ENCODE measurements around the gene OST4.

OST4 gene

DNA sequence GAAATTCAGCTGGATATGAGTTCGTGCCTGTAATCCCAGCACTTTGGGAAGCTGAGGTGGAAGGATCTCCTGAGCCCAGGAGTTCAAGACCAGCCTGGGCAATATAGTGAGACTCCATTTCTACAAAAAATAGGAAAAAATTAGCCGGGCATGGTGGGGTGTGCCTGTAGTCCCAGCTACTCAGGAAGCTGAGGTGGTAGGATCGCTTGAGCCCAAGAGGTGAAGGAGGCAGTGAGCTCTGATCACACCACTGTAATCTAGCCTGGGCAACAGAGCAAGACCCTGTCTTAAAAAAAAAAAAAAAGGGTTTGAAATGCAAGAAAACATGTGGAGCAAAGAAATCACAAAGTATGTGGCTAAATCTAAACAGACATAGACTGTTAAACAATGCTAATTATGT, 37.6 kb upstream of the OST4 start:
- no peak for ATAC-seq (ENCODE audit: low read depth)
- H3K36me3 ChIP-seq (ENCODE audit: low read depth), result no peaks in the 10 kb centered on the region

DNA sequence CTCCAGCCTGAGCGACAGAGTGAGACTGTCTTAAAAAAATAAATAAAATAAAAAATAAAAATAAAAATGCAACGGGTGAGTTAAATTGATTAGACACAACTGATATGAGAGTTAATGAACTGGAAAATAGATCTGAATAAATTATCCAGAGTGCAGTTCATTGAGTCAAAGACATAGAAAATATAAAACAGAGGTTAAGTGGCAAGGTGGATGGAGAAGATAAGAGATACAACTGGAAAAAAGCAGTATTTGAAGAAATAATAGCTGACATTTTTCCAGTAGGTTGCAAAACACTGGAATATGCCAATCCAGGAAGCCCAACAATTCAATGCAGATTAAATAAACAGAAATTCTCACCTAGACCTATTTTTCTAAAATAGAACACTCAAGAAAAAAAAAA, 36.8 kb upstream of the OST4 start:
- DNase-seq (ENCODE audit: low spot score), result no peak
- no peaks in the 10 kb centered on the region for H3K27me3 ChIP-seq (ENCODE audit: insufficient read depth, poor library complexity, severe bottlenecking)

More for the DNA sequence above, 37.6 kb upstream of the OST4 start:
- Histone ChIP-seq H3K4me3 (ENCODE audit: severe bottlenecking) (no peak overlapping the region), H3K9me3 (ENCODE audit: severe bottlenecking) (no peaks in the 10 kb centered on the region), H3K4me1 (ENCODE audit: insufficient read depth, poor library complexity, severe bottlenecking) (no peaks in the 10 kb centered on the region), H3K27ac (ENCODE audit: poor library complexity, severe bottlenecking) (no peak overlapping the region), H3K27me3 (ENCODE audit: insufficient read depth, poor library complexity, severe bottlenecking) (no peaks in the 10 kb centered on the region)
- no peak for DNase-seq (ENCODE audit: low spot score)
- TF ChIP-seq, protein P1, sequence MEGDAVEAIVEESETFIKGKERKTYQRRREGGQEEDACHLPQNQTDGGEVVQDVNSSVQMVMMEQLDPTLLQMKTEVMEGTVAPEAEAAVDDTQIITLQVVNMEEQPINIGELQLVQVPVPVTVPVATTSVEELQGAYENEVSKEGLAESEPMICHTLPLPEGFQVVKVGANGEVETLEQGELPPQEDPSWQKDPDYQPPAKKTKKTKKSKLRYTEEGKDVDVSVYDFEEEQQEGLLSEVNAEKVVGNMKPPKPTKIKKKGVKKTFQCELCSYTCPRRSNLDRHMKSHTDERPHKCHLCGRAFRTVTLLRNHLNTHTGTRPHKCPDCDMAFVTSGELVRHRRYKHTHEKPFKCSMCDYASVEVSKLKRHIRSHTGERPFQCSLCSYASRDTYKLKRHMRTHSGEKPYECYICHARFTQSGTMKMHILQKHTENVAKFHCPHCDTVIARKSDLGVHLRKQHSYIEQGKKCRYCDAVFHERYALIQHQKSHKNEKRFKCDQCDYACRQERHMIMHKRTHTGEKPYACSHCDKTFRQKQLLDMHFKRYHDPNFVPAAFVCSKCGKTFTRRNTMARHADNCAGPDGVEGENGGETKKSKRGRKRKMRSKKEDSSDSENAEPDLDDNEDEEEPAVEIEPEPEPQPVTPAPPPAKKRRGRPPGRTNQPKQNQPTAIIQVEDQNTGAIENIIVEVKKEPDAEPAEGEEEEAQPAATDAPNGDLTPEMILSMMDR (IDR thresholded peaks at IDR 0.05; ENCODE audit: poor library complexity, severe bottlenecking), result no peak

DNA sequence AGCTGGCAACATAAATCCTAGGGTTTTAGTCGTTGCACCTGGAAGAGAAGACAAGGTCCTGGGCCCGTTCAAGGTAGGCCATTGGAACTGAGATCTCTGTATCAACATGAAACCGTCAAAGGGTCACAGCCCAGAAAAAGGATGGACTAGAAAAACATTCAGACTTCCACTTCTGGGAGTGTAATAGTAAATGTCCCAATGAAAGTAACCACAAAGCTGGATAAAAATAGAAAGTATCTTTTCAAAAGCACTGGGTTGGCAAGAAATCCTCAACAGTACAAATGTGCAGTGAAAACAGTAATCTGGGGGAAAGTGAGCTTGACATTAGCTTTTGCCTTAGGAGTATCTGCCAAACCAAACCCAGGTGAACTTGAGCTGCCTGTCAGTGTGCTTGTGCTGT, 34.5 kb upstream of the OST4 start:
- Histone ChIP-seq H3K27ac (ENCODE audit: poor library complexity, severe bottlenecking) (no peak overlapping the region), H3K27me3 (ENCODE audit: insufficient read depth, poor library complexity, severe bottlenecking) (no peaks in the 10 kb centered on the region), H3K9me3 (ENCODE audit: severe bottlenecking) (no peaks in the 10 kb centered on the region), H3K4me3 (ENCODE audit: severe bottlenecking) (no peak overlapping the region), H3K4me1 (ENCODE audit: insufficient read depth, poor library complexity, severe bottlenecking) (no peaks in the 10 kb centered on the region), H3K36me3 (ENCODE audit: low read depth) (no peaks in the 10 kb centered on the region)
- no peak for ATAC-seq (ENCODE audit: low read depth)
- no peak for DNase-seq (ENCODE audit: low spot score)
- TF ChIP-seq, protein P1 (IDR thresholded peaks at IDR 0.05; ENCODE audit: poor library complexity, severe bottlenecking), result no peak

More for the DNA sequence above, 36.8 kb upstream of the OST4 start:
- Histone ChIP-seq H3K4me3 (ENCODE audit: severe bottlenecking) (no peak overlapping the region), H3K27ac (ENCODE audit: poor library complexity, severe bottlenecking) (no peak overlapping the region), H3K36me3 (ENCODE audit: low read depth) (no peaks in the 10 kb centered on the region), H3K4me1 (ENCODE audit: insufficient read depth, poor library complexity, severe bottlenecking) (no peaks in the 10 kb centered on the region), H3K9me3 (ENCODE audit: severe bottlenecking) (no peaks in the 10 kb centered on the region)
- no peak for ATAC-seq (ENCODE audit: low read depth)
- TF ChIP-seq, protein P1 (IDR thresholded peaks at IDR 0.05; ENCODE audit: poor library complexity, severe bottlenecking), result no peak

DNA sequence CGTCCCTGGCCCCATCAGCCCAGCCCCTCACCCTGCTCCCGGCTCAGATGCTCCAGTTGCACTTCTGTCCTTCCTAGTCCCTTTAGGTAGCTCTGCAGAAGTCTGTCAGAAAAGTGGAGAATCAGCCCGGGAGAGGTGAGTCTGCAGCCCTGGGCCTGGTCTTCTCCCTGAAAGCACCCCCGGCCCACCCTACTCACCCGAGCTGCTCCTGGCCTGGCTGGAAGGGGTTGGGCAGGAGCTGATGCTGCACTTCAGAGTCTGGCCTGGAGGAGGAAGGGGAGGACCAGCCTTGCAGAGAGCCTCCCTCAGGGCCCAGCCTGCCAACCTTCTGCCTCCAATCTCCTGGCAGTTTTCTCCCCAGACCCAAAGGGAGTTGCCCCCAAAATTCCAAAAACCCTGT, 30.9 kb upstream of the OST4 start:
- ATAC-seq (ENCODE audit: low read depth) (no peak), DNase-seq (ENCODE audit: low spot score) (no peak)
- H3K27ac ChIP-seq (ENCODE audit: poor library complexity, severe bottlenecking), result no peak overlapping the region
- no peak overlapping the region for H3K4me3 ChIP-seq (ENCODE audit: severe bottlenecking)
- H3K27me3 ChIP-seq (ENCODE audit: insufficient read depth, poor library complexity, severe bottlenecking), result no peaks in the 10 kb centered on the region
- H3K36me3 ChIP-seq (ENCODE audit: low read depth), result no peaks in the 10 kb centered on the region
- no peaks in the 10 kb centered on the region for H3K9me3 ChIP-seq (ENCODE audit: severe bottlenecking)
- TF ChIP-seq, protein P1 (IDR thresholded peaks at IDR 0.05; ENCODE audit: poor library complexity, severe bottlenecking), result no peak
- no peaks in the 10 kb centered on the region for H3K4me1 ChIP-seq (ENCODE audit: insufficient read depth, poor library complexity, severe bottlenecking)

GRCh38 chr2:27100036-27100435, 28.6 kb upstream of the OST4 start:
- DNase-seq (ENCODE audit: low spot score) (no peak), ATAC-seq (ENCODE audit: low read depth) (no peak)
- Histone ChIP-seq H3K27ac (ENCODE audit: poor library complexity, severe bottlenecking) (no peak overlapping the region), H3K27me3 (ENCODE audit: insufficient read depth, poor library complexity, severe bottlenecking) (no peaks in the 10 kb centered on the region), H3K4me1 (ENCODE audit: insufficient read depth, poor library complexity, severe bottlenecking) (no peaks in the 10 kb centered on the region), H3K4me3 (ENCODE audit: severe bottlenecking) (no peak overlapping the region), H3K9me3 (ENCODE audit: severe bottlenecking) (no peaks in the 10 kb centered on the region), H3K36me3 (ENCODE audit: low read depth) (no peaks in the 10 kb centered on the region)
- TF ChIP-seq, protein P1 (IDR thresholded peaks at IDR 0.05; ENCODE audit: poor library complexity, severe bottlenecking), result no peak
